MM.1S (cell line): Measurements from ENCODE around the gene MAP1LC3B2.
"Not testable (repeated sequence)": the region's sequence is repeated elsewhere in the genome, so short reads cannot be mapped to it uniquely, and the experiment has no call there.

ENCODE experiments used
- DNase-seq: peaks from one replicate; pipeline ENCODE4 v3.0.0-alpha.2; 2015
- H2AFZ ChIP-seq: fragments of 300-600 bp; sonication (generic); 2 replicates; pipeline ENCODE4 v1.6.0; 2016; ENCODE audit warnings: antibody characterized with exemption, low read length
- H3F3A ChIP-seq: fragments of 300-600 bp; sonication (generic); 2 replicates; pipeline ENCODE4 v1.6.1; 2016; ENCODE audit warnings: mild to moderate bottlenecking, antibody characterized with exemption, low read length, moderate library complexity, mixed read lengths; ENCODE audit not compliant: insufficient read depth
- H3K27ac ChIP-seq: fragments of 300-600 bp; sonication (generic); 2 replicates; pipeline ENCODE4 v1.5.1; 2016; ENCODE audit warnings: mild to moderate bottlenecking, low read length
- H3K27me3 ChIP-seq: fragments of 300-600 bp; sonication (generic); replicated peaks from 2 replicates; pipeline ENCODE4 v1.6.0; 2016; ENCODE audit warnings: low read length; ENCODE audit not compliant: insufficient read depth
- H3K36me3 ChIP-seq: fragments of 300-600 bp; sonication (generic); replicated peaks from 2 replicates; pipeline ENCODE4 v1.6.1; 2016; ENCODE audit warnings: mild to moderate bottlenecking, low read length, mixed read lengths; ENCODE audit not compliant: insufficient read depth
- H3K4me1 ChIP-seq: fragments of 300-600 bp; sonication (generic); 2 replicates; pipeline ENCODE4 v1.6.1; 2016; ENCODE audit warnings: low read length, mixed read lengths
- H3K4me2 ChIP-seq: fragments of 300-600 bp; sonication (generic); 2 replicates; pipeline ENCODE4 v1.6.0; 2016; ENCODE audit warnings: low read depth, low read length
- H3K4me3 ChIP-seq: fragments of 300-600 bp; sonication (generic); 2 replicates; pipeline ENCODE4 v1.5.1; 2016; ENCODE audit warnings: low read length, mixed read lengths
- H3K79me2 ChIP-seq: fragments of 300-600 bp; sonication (generic); 2 replicates; pipeline ENCODE4 v1.6.1; 2016; ENCODE audit warnings: mixed run types, low read length, mixed read lengths
- H3K9ac ChIP-seq: fragments of 300-600 bp; sonication (generic); 2 replicates; pipeline ENCODE4 v1.6.1; 2016; ENCODE audit warnings: low read length, mixed read lengths
- H3K9me2 ChIP-seq: fragments of 300-600 bp; sonication (generic); replicated peaks from 2 replicates; pipeline ENCODE4 v1.6.1; 2016; ENCODE audit warnings: mild to moderate bottlenecking, low read length, mixed read lengths; ENCODE audit not compliant: insufficient read depth
- H3K9me3 ChIP-seq: fragments of 300-600 bp; sonication (generic); replicated peaks from 2 replicates; pipeline ENCODE4 v1.6.1; 2016; ENCODE audit warnings: mild to moderate bottlenecking, low read length, mixed read lengths; ENCODE audit not compliant: insufficient read depth
- H4K20me1 ChIP-seq: fragments of 300-600 bp; sonication (generic); 2 replicates; pipeline ENCODE4 v1.6.1; 2016; ENCODE audit warnings: mild to moderate bottlenecking, low read length, moderate library complexity, mixed read lengths; ENCODE audit not compliant: insufficient read depth
- EZH2 ChIP-seq: fragments of 300-600 bp; sonication (generic); optimal IDR thresholded peaks from 2 replicates; pipeline ENCODE3; 2017; ENCODE audit warnings: low read depth, mild to moderate bottlenecking, antibody characterized with exemption, low read length, mixed read lengths
- EZH2phosphoT487 ChIP-seq: fragments of 300-600 bp; sonication (generic); IDR thresholded peaks from 2 replicates; pipeline ENCODE4 v1.6.1; 2018; ENCODE audit warnings: antibody characterized with exemption, low read length
- TF ChIP-seq, protein P1 (sequence below): fragments of 300-600 bp; sonication (generic); IDR thresholded peaks from 2 replicates; pipeline ENCODE4 v1.5.1; 2016; ENCODE audit warnings: antibody characterized with exemption, low read length, mixed read lengths

The MAP1LC3B2 gene

GRCh38 chr12:116561181-116561821 is 2.1 kb downstream of the MAP1LC3B2 start:
- Histone ChIP-seq H3K9ac (no peak overlapping the region), H3K27me3 (no peaks in the 10 kb centered on the region), H3K4me3 (no peak overlapping the region), H2AFZ (no peak overlapping the region), H3K9me3 (no peaks in the 10 kb centered on the region), H4K20me1 (no peaks in the 10 kb centered on the region), H3K4me1 (peaks cover 17% of the 10 kb centered on the region), H3K27ac (no peak overlapping the region), H3K4me2 (no peak overlapping the region), H3K36me3 (no peaks in the 10 kb centered on the region), H3K9me2 (no peaks in the 10 kb centered on the region), H3F3A (peaks cover 17% of the 10 kb centered on the region), H3K79me2 (no peaks in the 10 kb centered on the region)
- TF ChIP-seq EZH2phosphoT487 = no peak
- TF ChIP-seq, protein P1, sequence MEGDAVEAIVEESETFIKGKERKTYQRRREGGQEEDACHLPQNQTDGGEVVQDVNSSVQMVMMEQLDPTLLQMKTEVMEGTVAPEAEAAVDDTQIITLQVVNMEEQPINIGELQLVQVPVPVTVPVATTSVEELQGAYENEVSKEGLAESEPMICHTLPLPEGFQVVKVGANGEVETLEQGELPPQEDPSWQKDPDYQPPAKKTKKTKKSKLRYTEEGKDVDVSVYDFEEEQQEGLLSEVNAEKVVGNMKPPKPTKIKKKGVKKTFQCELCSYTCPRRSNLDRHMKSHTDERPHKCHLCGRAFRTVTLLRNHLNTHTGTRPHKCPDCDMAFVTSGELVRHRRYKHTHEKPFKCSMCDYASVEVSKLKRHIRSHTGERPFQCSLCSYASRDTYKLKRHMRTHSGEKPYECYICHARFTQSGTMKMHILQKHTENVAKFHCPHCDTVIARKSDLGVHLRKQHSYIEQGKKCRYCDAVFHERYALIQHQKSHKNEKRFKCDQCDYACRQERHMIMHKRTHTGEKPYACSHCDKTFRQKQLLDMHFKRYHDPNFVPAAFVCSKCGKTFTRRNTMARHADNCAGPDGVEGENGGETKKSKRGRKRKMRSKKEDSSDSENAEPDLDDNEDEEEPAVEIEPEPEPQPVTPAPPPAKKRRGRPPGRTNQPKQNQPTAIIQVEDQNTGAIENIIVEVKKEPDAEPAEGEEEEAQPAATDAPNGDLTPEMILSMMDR = no peak
- TF ChIP-seq EZH2 = no peak
- no peak for DNase-seq

DNA sequence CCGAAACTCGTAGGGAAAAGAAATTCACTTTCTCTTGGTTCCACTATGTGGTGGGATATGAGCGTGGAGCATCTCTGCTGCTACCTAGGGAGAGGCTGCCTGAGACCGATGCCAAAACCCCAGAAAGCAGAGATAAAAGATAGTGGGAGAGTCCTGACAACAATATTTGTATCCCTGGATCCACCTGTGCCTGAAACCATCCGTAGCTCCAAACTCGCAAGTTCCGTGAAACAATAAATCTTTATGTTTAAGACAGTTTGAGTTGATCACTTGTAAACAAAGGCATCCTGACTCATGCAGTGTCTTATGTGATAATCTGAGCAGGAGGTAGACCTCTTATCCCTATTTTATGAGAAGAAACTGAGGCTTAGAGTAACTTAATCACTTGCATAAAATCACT is 2.9 kb downstream of the MAP1LC3B2 start:
- H2AFZ ChIP-seq = no peak overlapping the region
- no peak overlapping the region for H3K9ac ChIP-seq
- peaks cover 17% of the 10 kb centered on the region for H3K4me1 ChIP-seq
- H3K9me2 ChIP-seq = no peaks in the 10 kb centered on the region
- no peak overlapping the region for H3K4me2 ChIP-seq
- H3K9me3 ChIP-seq = no peaks in the 10 kb centered on the region
- H3K27ac ChIP-seq = no peak overlapping the region
- peaks cover 17% of the 10 kb centered on the region for H3F3A ChIP-seq
- H3K4me3 ChIP-seq = no peak overlapping the region
- no peak for TF ChIP-seq EZH2
- H3K79me2 ChIP-seq = no peaks in the 10 kb centered on the region
- DNase-seq = no peak
- no peaks in the 10 kb centered on the region for H3K27me3 ChIP-seq
- no peaks in the 10 kb centered on the region for H4K20me1 ChIP-seq
- H3K36me3 ChIP-seq = no peaks in the 10 kb centered on the region

DNA sequence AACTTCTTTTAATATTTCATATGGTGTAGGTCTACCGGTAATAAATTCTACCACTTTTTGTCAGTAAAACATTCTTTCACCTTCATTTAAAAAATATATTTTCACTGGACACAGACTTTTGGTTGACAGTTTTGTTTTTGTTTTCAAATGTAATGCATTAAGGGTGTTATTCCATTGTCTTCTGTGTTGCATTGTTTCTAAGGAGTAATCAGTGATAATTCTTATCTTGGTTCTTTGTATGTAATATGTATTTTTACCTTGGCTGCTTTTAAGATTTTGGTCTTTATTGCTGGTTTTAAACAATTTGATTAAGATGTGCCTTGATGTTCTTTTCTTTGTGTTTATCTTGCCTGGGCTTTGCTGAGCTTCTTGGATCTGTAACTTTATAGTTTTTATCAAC is 4.1 kb downstream of the MAP1LC3B2 start:
- Histone ChIP-seq H3K27ac (no peak overlapping the region), H3K36me3 (no peaks in the 10 kb centered on the region), H3K9me2 (no peaks in the 10 kb centered on the region), H2AFZ (no peak overlapping the region), H4K20me1 (no peaks in the 10 kb centered on the region), H3K79me2 (no peaks in the 10 kb centered on the region), H3K27me3 (no peaks in the 10 kb centered on the region), H3K4me1 (peaks cover 7% of the 10 kb centered on the region), H3F3A (peaks cover 14% of the 10 kb centered on the region), H3K9me3 (no peaks in the 10 kb centered on the region), H3K4me3 (no peak overlapping the region), H3K9ac (no peak overlapping the region), H3K4me2 (no peak overlapping the region)
- no peak for DNase-seq
- TF ChIP-seq EZH2 (no peak), EZH2phosphoT487 (no peak)
- TF ChIP-seq, protein P1 = no peak

DNA sequence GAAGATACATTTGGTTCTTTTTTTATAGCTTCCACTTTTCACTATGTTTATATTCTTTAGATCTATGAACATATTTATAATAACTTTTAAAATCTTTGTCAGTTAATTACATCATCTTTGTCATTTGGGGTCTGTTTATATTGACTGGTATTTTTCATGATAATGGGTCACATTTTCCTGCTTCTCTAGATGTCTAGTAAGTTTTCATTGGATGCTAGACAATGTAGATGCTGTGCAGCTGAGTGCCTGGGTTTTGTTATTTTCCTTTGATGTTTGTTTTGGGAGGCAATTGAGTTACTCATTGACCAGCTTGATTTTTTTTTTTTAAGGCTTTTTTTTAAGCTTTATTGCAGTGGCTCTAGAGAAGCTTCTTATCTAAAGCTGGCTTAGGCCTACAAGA is 4.9 kb downstream of the MAP1LC3B2 start:
- no peaks in the 10 kb centered on the region for H3K27me3 ChIP-seq
- TF ChIP-seq, protein P1 = no peak
- TF ChIP-seq EZH2phosphoT487 = no peak
- TF ChIP-seq EZH2 = no peak

DNA sequence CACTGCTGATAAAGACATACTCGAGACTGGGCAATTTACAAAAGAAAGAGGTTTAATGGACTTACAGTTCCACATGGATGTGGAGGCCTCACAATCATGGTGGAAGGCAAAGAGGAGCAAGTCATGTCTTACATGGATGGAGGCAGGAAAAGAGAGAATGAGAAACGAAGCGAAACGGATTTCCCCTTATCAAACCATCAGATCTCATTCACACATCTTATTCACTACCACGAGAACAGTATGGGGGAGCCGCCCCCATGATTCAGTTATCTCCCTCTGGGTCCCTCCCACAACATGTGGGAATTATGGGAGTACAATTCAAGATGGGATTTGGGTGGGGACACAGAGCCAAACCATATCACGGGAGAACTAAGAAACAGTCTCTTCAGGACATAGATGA is 6.0 kb downstream of the MAP1LC3B2 start:
- not testable (repeated sequence) for H3F3A ChIP-seq, H3K9ac ChIP-seq, H3K9me2 ChIP-seq, H3K4me1 ChIP-seq, H3K9me3 ChIP-seq, H3K36me3 ChIP-seq, H3K4me2 ChIP-seq, H3K27ac ChIP-seq, H3K27me3 ChIP-seq, H3K4me3 ChIP-seq, H4K20me1 ChIP-seq, H3K79me2 ChIP-seq, H2AFZ ChIP-seq, DNase-seq

More for the DNA sequence above, 4.9 kb downstream of the MAP1LC3B2 start:
- H3F3A ChIP-seq = peaks cover 6% of the 10 kb centered on the region; the same call in 1 of the 2 replicates
- no peak overlapping the region for H3K4me3 ChIP-seq
- H3K27ac ChIP-seq = no peak overlapping the region
- H3K4me2 ChIP-seq = no peak overlapping the region
- no peaks in the 10 kb centered on the region for H3K36me3 ChIP-seq
- H3K9me2 ChIP-seq = no peaks in the 10 kb centered on the region
- H3K79me2 ChIP-seq = no peaks in the 10 kb centered on the region
- H4K20me1 ChIP-seq = no peaks in the 10 kb centered on the region
- H3K4me1 ChIP-seq = no peaks in the 10 kb centered on the region
- no peak for DNase-seq
- no peak overlapping the region for H3K9ac ChIP-seq
- H3K9me3 ChIP-seq = no peaks in the 10 kb centered on the region
- H2AFZ ChIP-seq = no peak overlapping the region
